Heart left ventricle (tissue), 13 donors: ENCODE data around the gene CHST9.

Experiments
- POLR2A ChIP-seq, 2 donors: fragments of 450-650 bp; IDR thresholded peaks; one replicate each; pipeline ENCODE4 v1.6.1; 2017; ENCODE audit warnings: antibody characterized with exemption in 2 of 2, mild to moderate bottlenecking in 2 of 2, moderate library complexity in 2 of 2
- TF ChIP-seq, protein P1 (sequence below), 12 donors: fragments of 200-600 bp; sonication (generic) in 4 of 12; IDR thresholded peaks; one replicate each; pipeline versions ENCODE4 v1.5.0 to v1.8.0; 2018 to 2022; ENCODE audit warnings: antibody characterized with exemption in 12 of 12, mild to moderate bottlenecking in 5 of 12
- donor health status: ischemic (EF 13 %, LVEDD 7.1; RV severe dilation, severe dysfunction).
- donor health status: DM: no; HTN: yes; CAD: no.
- donor health status: DM: no; HTN: no; CAD: no.
- donor health status: ischemic (EF 25% LVEDD 6.9; RV normal size, moderate dysfunction).
- donor health status: ischemic (EF 25% LVEDD 5.7; RV mildly dilated, moderate dysfunction).
- donor health status: ischemic (EF 35%, LVEDD 5.7; RV mildly dilated, moderate dysfunction).
- donor health status: nonischemic (EF 11% LVEDD 7.7; RV severe dilation, severe dysfunction).
- donor health status: DM: yes; HTN: yes; CAD: no.
- donor health status: PGD.
- donor health status: ischemic (EF 29% LVEDD 5.4; RV normal size, mild dysfunction).
- donor health status: nonischemic (EF 23%, LVEDD 6.1; RV moderate dilation, normal function).

DNA sequence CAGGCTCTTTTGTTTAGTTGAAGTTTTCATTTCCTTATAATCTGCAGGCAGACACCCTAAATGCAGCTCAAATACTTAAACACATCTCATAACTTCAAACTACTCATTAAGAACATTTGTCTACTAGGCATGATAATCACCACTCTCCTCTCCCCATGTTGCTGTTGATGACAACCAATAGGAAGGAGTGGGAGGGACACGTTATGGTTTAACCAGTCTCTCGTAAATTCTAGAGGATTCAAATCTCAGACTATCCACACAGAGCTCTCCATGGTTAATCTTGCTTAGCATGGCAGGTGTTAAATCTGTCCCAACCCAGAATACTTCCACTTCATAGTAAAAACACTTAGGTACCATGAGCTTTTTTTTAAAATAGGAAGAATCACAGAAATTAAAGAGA is 192.2 kb downstream of the CHST9 start:
- TF ChIP-seq, protein P1, sequence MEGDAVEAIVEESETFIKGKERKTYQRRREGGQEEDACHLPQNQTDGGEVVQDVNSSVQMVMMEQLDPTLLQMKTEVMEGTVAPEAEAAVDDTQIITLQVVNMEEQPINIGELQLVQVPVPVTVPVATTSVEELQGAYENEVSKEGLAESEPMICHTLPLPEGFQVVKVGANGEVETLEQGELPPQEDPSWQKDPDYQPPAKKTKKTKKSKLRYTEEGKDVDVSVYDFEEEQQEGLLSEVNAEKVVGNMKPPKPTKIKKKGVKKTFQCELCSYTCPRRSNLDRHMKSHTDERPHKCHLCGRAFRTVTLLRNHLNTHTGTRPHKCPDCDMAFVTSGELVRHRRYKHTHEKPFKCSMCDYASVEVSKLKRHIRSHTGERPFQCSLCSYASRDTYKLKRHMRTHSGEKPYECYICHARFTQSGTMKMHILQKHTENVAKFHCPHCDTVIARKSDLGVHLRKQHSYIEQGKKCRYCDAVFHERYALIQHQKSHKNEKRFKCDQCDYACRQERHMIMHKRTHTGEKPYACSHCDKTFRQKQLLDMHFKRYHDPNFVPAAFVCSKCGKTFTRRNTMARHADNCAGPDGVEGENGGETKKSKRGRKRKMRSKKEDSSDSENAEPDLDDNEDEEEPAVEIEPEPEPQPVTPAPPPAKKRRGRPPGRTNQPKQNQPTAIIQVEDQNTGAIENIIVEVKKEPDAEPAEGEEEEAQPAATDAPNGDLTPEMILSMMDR (IDR thresholded peaks at IDR 0.05) = no peak
- TF ChIP-seq POLR2A (IDR thresholded peaks at IDR 0.05) = no peak
